ENCODE data around the gene BLOC1S3.

Gene BLOC1S3

DNA sequence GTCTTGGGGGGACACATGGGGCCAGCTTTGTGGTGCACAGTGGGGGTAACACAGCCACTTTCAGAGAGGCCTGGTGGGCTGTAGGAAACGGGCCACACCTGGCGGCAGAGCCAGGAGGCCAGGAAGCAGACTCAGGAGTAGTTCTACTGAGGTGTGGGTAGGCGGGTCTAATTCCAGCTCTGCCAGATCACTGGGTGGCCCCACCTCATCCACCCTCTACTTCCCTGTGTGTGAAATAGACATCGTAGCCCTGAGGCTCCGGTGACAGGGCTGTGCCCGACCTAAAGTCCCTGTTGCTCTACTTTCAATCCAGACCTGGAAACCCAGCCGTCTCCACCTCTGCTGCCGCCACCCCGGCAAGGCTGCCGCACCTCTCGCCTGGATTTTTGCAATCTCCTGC lies 21.8 kb upstream of the BLOC1S3 start:
- TF ChIP-seq CTCF (IDR thresholded peaks at IDR 0.05; ENCODE audit: control insufficient read depth, extremely low read depth, insufficient read depth) = no peak
- no peak for DNase-seq (ENCODE audit: low read depth)
- H3K4me3 ChIP-seq (ENCODE audit: low read depth, low read length) = no peak overlapping the region

DNA sequence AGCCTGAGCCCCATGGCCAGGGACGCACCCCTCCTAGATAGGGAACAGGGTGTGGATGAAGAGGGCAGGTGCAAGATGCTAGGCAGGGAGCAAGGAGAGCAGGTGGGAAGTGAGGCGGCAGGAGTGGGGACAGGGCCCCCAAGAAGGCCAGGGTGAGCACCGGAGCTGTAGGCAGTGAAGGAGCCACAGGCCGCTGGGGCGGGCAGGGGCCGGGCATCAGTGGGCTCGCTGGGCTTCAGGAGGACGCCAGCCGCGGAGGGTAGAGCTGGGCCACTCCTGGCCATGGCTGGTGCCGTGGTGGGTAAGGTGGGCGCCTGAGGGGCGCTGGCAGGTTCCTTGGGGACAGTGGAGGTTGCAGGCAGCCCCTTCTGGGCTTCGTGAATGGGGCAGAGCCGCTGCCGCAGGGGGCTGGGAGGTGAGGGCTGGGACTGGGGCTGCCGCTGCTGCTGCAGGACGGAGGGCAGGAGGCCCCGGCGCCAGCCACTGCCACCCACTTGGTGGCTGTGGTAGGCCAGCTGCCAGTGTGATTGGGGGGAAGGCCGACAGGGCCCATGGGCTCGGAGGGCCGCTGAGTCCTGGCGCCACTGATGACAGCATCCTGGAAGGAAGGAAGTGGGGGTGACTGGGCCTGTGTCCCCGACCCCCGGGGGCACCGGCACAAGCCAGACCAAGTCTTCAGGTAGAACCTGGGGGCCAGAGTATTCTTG lies 19.9 kb upstream of the BLOC1S3 start:
- H3K4me3 ChIP-seq (ENCODE audit: low read depth, low read length) = no peak overlapping the region
- no peak for DNase-seq (ENCODE audit: low read depth)
- TF ChIP-seq CTCF (IDR thresholded peaks at IDR 0.05; ENCODE audit: control insufficient read depth, extremely low read depth, insufficient read depth) = no peak

GRCh38 chr19:45159210-45159970 lies 19.2 kb upstream of the BLOC1S3 start:
- no peak for DNase-seq (ENCODE audit: low read depth)
- H3K4me3 ChIP-seq (ENCODE audit: low read depth, low read length) = no peak overlapping the region
- TF ChIP-seq CTCF (IDR thresholded peaks at IDR 0.05; ENCODE audit: control insufficient read depth, extremely low read depth, insufficient read depth) = no peak

- no peak for DNase-seq (ENCODE audit: low read depth)
- no peak for TF ChIP-seq CTCF (IDR thresholded peaks at IDR 0.05; ENCODE audit: control insufficient read depth, extremely low read depth, insufficient read depth)
- H3K4me3 ChIP-seq (ENCODE audit: low read depth, low read length) = no peak overlapping the region
Observed at GRCh38 chr19:45159971-45160324, 18.6 kb upstream of the BLOC1S3 start.

GRCh38 chr19:45160870-45161737 lies 17.5 kb upstream of the BLOC1S3 start, which contains the start of gene NKPD1:
NKPD1 (minus strand) TSS chr19:45160982; CDS start chr19:45160150, 832 bp downstream.
- H3K4me3 ChIP-seq (ENCODE audit: low read depth, low read length) = 0 out of 2 replicates have a peak within 1 kb of the TSS, but pooled peaks have one; percentile 17
- TF ChIP-seq CTCF (IDR thresholded peaks at IDR 0.05; ENCODE audit: control insufficient read depth, extremely low read depth, insufficient read depth) = no peak
- no peak for DNase-seq (ENCODE audit: low read depth)

GRCh38 chr19:45161738-45162607 lies 16.6 kb upstream of the BLOC1S3 start:
- no peak for DNase-seq (ENCODE audit: low read depth)
- TF ChIP-seq CTCF (IDR thresholded peaks at IDR 0.05; ENCODE audit: control insufficient read depth, extremely low read depth, insufficient read depth) = peak; percentile 49
- no peak overlapping the region for H3K4me3 ChIP-seq (ENCODE audit: low read depth, low read length)

Measured in LNCaP clone FGC (cell line).